DND-41 (cell line): Measurements from ENCODE around the gene NUDT3.

Experiments used
- EZH2 ChIP-seq: IDR thresholded peaks from 3 replicates; pipeline ENCODE4 v1.6.1; 2012; ENCODE audit warnings: borderline replicate concordance, low read depth, mild to moderate bottlenecking, moderate library complexity, low read length, inconsistent platforms; ENCODE audit not compliant: severe bottlenecking
- TF ChIP-seq, protein P1 (sequence below): IDR thresholded peaks from 2 replicates; pipeline ENCODE4 v1.5.1; 2012; ENCODE audit warnings: borderline replicate concordance, low read length, moderate library complexity, mild to moderate bottlenecking; ENCODE audit not compliant: poor library complexity, severe bottlenecking; ENCODE audit errors: extremely low read depth

DNA sequence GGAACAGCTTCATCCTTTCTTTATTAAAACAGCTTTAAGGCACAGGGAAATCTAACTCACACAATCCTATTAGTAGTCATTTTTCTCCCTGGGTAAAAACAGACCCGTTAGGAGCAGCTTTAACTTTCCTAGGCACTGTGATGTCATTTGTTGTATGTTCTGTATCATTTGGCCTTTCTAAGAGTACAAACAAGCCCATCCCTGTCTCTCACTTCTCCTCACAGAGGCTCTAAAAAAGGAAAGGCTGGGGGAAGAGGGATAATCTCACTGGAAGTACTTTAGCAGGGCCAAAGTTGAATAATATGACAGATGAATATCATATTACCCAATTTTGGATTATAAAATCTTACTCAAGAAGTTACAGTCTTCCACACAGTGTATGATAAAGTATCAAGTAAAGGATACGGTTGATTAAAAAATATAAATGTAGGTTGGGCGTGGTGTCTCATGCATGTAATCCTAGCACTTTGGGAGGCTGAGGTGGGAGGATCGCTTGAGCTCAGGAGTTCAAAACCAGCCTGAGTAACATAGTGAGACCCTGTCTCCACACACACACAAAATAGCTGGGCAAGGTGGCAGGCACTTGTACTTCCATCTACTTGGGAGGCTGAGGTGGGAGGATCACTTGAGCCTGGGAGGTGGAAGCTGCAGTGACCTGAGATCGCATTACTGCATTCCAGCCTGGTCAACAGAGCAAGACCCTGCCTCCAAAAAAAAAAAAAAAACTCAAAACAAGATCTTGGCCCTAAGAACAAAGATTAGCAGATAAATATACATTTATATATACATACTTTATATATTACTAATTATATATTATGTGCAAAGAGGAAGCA is 7.9 kb downstream of the NUDT3 start:
- TF ChIP-seq, protein P1, sequence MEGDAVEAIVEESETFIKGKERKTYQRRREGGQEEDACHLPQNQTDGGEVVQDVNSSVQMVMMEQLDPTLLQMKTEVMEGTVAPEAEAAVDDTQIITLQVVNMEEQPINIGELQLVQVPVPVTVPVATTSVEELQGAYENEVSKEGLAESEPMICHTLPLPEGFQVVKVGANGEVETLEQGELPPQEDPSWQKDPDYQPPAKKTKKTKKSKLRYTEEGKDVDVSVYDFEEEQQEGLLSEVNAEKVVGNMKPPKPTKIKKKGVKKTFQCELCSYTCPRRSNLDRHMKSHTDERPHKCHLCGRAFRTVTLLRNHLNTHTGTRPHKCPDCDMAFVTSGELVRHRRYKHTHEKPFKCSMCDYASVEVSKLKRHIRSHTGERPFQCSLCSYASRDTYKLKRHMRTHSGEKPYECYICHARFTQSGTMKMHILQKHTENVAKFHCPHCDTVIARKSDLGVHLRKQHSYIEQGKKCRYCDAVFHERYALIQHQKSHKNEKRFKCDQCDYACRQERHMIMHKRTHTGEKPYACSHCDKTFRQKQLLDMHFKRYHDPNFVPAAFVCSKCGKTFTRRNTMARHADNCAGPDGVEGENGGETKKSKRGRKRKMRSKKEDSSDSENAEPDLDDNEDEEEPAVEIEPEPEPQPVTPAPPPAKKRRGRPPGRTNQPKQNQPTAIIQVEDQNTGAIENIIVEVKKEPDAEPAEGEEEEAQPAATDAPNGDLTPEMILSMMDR = no peak
- TF ChIP-seq EZH2 = no peak
